Measurements from ENCODE around the gene KIF6. TPM values are rescaled to one million over a fixed set of nuclear protein-coding genes. Genes with fewer than 3 reads are reported as not detected.

Gene KIF6
- total and polyA plus RNA-seq, 2 of the 8 experiments (the other 6 are each of a cell fraction or from before 2014, with no cell fraction given): 0.53 to 0.65 TPM

DNA sequence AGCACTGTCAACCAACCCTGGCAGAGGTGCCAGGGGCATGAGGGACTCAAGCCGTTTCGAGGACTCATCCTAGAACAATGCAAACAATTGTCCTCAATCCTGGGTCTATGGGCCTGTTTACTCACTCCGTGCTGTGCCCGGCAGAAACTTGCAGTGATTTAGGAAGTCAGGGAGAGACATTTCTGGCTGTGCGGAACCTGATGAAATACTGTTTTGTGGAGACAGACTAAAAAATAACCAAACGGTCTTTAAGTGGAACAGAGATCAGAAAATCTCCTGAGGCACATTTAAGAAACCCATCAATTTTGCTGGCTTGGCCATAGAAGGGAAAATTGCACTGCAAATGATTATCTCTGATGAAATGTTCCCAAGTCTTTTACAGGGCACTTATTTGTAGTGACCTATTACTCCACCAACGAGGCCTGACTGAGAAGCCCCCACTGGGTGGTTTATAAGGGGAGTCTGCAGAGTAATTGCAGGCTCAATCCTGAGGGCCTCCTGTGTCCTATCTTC is 322.9 kb downstream of the KIF6 start (continued):
- TF ChIP-seq POLR2A (IDR thresholded peaks at IDR 0.05; ENCODE audit: control extremely low read depth in 1 of 2, low read depth in 2 of 2, low read length in 2 of 2) (no peak), BACH1 (IDR thresholded peaks at IDR 0.05; ENCODE audit: low read length) (no peak), GABPA (IDR thresholded peaks at IDR 0.05; ENCODE audit: borderline replicate concordance, insufficient read depth, low read length) (no peak), CBX5 (IDR thresholded peaks at IDR 0.05; ENCODE audit: low read depth, low read length) (no peak), CEBPB (IDR thresholded peaks at IDR 0.05; ENCODE audit: low read depth, low read length) (no peak)

Measured in H1 (cell line).